Posterior vena cava (tissue), 2 donors: ENCODE measurements around the gene MAN2B1. TPM values are rescaled to one million over a fixed set of nuclear protein-coding genes. Genes with fewer than 3 reads are reported as not detected.

Source experiments
- total RNA-seq, 2 donors: library from RNA; stranded (reverse); fragmentation: NEBNext Ultra II Directional; extraction: Animal tissue kit (Norgen Biotek cat#: 25700); gene quantifications; one replicate each; pipeline ENCODE4 v1.2.1, GENCODE V29; 2021
- donor health status: DM: yes; HTN: yes; CAD: no.
- donor health status: DM: yes; HTN: yes; CAD: no.

The MAN2B1 gene
- total RNA-seq, 2 donors from 2014 or later: 57.2 to 95.8 TPM

Other genes with a start within 250 kb of the MAN2B1 start
- 1 to 10 TPM; 2.8 to 4.6 TPM for gene ZNF443, start 225.7 kb downstream of the MAN2B1 start, total RNA-seq
- 1 to 10 TPM; 2.9 to 3.0 TPM for gene ZNF709, start 181.9 kb downstream of the MAN2B1 start, total RNA-seq
- 10 to 100 TPM; 11.8 to 12.6 TPM for gene ZNF564, start 115.3 kb downstream of the MAN2B1 start, total RNA-seq
- gene ZNF490, start 55.9 kb downstream of the MAN2B1 start, total RNA-seq: 1 to 10 TPM; 5.4 to 6.3 TPM
- 10 to 100 TPM; 26.8 to 28.5 TPM for gene ZNF791, start 55.8 kb downstream of the MAN2B1 start, total RNA-seq
- gene WDR83, start 65 bp upstream of the MAN2B1 start, total RNA-seq: 1 to 10 TPM; 6.7 to 6.9 TPM
- 10 to 100 TPM; 47.2 to 52.6 TPM for gene DHPS, start 15.1 kb upstream of the MAN2B1 start, total RNA-seq
- not detected for gene GNG14, start 21.3 kb upstream of the MAN2B1 start, total RNA-seq
- 1 to 10 TPM; 3.1 to 3.6 TPM for gene FBXW9, start 29.9 kb upstream of the MAN2B1 start, total RNA-seq
- 10 to 100 TPM; 57.5 to 59.2 TPM for gene TNPO2, start 57.2 kb upstream of the MAN2B1 start, total RNA-seq
- gene TRIR, start 67.9 kb upstream of the MAN2B1 start, total RNA-seq: 100 to 1,000 TPM; 109 to 121 TPM
- gene GET3, start 70.8 kb upstream of the MAN2B1 start, total RNA-seq: 10 to 100 TPM; 41.2 to 42.6 TPM
- gene BEST2, start 85.0 kb upstream of the MAN2B1 start, total RNA-seq: not detected
- gene HOOK2, start 108.8 kb upstream of the MAN2B1 start, total RNA-seq: 10 to 100 TPM; 20.2 to 21.7 TPM
- gene JUNB, start 124.7 kb upstream of the MAN2B1 start, total RNA-seq: 100 to 1,000 TPM; 193 to 418 TPM
- gene PRDX2, start 135.1 kb upstream of the MAN2B1 start, total RNA-seq: 100 to 1,000 TPM; 126 to 130 TPM
- 1 to 10 TPM in 1 of 2 donors, under 1 TPM in 1; 1.00 to 1.6 TPM for gene THSD8, start 135.3 kb upstream of the MAN2B1 start, total RNA-seq
- gene RNASEH2A, start 139.8 kb upstream of the MAN2B1 start, total RNA-seq: 1 to 10 TPM; 4.3 to 5.1 TPM
- not detected for gene RTBDN, start 167.8 kb upstream of the MAN2B1 start, total RNA-seq
- under 1 TPM in 1 of 2 donors, not detected in 1; 0.37 TPM for gene MAST1, start 171.8 kb upstream of the MAN2B1 start, total RNA-seq
- 10 to 100 TPM; 20.2 to 31.8 TPM for gene DNASE2, start 214.7 kb upstream of the MAN2B1 start, total RNA-seq
- gene KLF1, start 220.5 kb upstream of the MAN2B1 start, total RNA-seq: under 1 TPM in 1 of 2 donors, not detected in 1; 0.33 TPM
- gene GCDH, start 224.4 kb upstream of the MAN2B1 start, total RNA-seq: 10 to 100 TPM in 1 of 2 donors, 1 to 10 TPM in 1; 8.5 to 14.6 TPM